Gastroesophageal sphincter (tissue), 3 donors: Measurements from ENCODE around the gene TTC23.
A peak's percentile ranks its signal among the peaks of the same experiment; 100 is the strongest.

ENCODE experiments used
- CTCF ChIP-seq, 4 experiments: fragments of 200-600 bp in 2 of 4; fragments of 450-650 bp in 2 of 4; sonication (generic) in 1 of 4; IDR thresholded peaks; one replicate each; pipeline ENCODE4 v1.5.1; 2017 to 2019; ENCODE audit warnings: antibody characterized with exemption in 4 of 4, mild to moderate bottlenecking in 2 of 4, moderate library complexity in 2 of 4
- EP300 ChIP-seq: sonication (generic); formaldehyde crosslinking; IDR thresholded peaks from one replicate; pipeline ENCODE4 v1.6.1; 2017; ENCODE audit warnings: antibody characterized with exemption, mild to moderate bottlenecking
- POLR2A ChIP-seq, 2 donors: fragments of 450-650 bp; IDR thresholded peaks; one replicate each; pipeline ENCODE4 v1.6.1; 2017; ENCODE audit warnings: antibody characterized with exemption in 2 of 2, mild to moderate bottlenecking in 2 of 2, moderate library complexity in 1 of 2
- POLR2AphosphoS5 ChIP-seq: sonication (generic); formaldehyde crosslinking; IDR thresholded peaks from one replicate; pipeline ENCODE4 v1.6.1; 2017; ENCODE audit warnings: antibody characterized with exemption

- TF ChIP-seq CTCF (IDR thresholded peaks at IDR 0.05) = peak in 3 of 4 experiments; percentile 85 to 91 (median 90)
- TF ChIP-seq POLR2AphosphoS5 = peak; percentile 48
- TF ChIP-seq EP300 = no peak
- peak; percentile 23 to 50 for TF ChIP-seq POLR2A (IDR thresholded peaks at IDR 0.05)
Observed at GRCh38 chr15:99100245-99101173, 148.9 kb downstream of the TTC23 start.
